GM12878 (cell line): ENCODE measurements around the gene CHRDL2.

Source experiments
- ELK1 ChIP-seq: IDR thresholded peaks from 2 replicates; pipeline ENCODE4 v1.6.1; 2012; ENCODE audit warnings: low read depth, low read length, improper control_type of control experiment
- EP300 ChIP-seq, 2 experiments: fragments of 150-350 bp in 1 of 2; IDR thresholded peaks; 2 replicates each; pipeline ENCODE4 v1.6.1; 2011 to 2012; ENCODE audit warnings: low read depth in 2 of 2, low read length in 2 of 2, borderline replicate concordance in 1 of 2, improper control_type of control experiment in 1 of 2, inconsistent platforms in 1 of 2; ENCODE audit not compliant: control insufficient read depth in 1 of 2
- LARP7 ChIP-seq: fragments of 450-650 bp; IDR thresholded peaks from 2 replicates; pipeline ENCODE4 v1.6.1; 2017; ENCODE audit warnings: mild to moderate bottlenecking
- MXI1 ChIP-seq: fragments of 150-350 bp; IDR thresholded peaks from 2 replicates; pipeline ENCODE4 v1.6.1; 2011; ENCODE audit warnings: low read depth, mild to moderate bottlenecking, inconsistent platforms, low read length, improper control_type of control experiment
- ZNF274 ChIP-seq: IDR thresholded peaks from one replicate; pipeline ENCODE4 v1.8.0; 2011; ENCODE audit not compliant: insufficient read length, insufficient read depth

GRCh38 chr11:74683279-74683871, 47.9 kb downstream of the CHRDL2 start:
- no peak for TF ChIP-seq EP300 (IDR thresholded peaks at IDR 0.05; ENCODE audit: borderline replicate concordance in 1 of 2, control insufficient read depth in 1 of 2, low read depth in 2 of 2, low read length in 2 of 2)
- TF ChIP-seq LARP7: no peak
- TF ChIP-seq ZNF274: no peak
- no peak for TF ChIP-seq MXI1
- TF ChIP-seq ELK1: no peak
